Measurements from ENCODE around the gene ADAMTS17.

Gene ADAMTS17

DNA sequence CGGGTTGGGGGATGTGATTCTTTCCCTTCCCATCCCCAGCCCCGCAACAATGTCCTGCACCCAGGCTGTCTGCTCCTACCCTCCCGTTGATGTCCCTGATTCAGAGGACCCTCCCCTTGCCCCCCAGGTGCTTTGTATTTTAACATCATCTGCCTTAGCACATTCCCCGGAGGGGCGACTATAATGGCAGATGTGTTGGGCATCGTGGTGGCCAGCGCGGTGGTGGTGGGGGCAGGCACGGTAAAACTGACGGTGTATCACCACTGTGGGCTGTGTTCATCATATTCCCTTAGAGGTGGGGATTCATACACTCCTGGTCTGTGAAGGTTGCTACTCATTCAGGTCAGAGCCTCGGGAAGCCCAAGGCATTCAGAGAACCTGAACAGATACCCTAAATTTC lies 173.0 kb downstream of the ADAMTS17 start:
- no peak for TF ChIP-seq CTCF (IDR thresholded peaks at IDR 0.05; ENCODE audit: borderline replicate concordance, insufficient read depth, low read depth, low read length)
- no peak overlapping the region for H3K4me3 ChIP-seq (ENCODE audit: low read depth, low read length)

GRCh38 chr15:100167884-100168375 lies 173.8 kb downstream of the ADAMTS17 start:
- H3K4me3 ChIP-seq (ENCODE audit: low read depth, low read length), result no peak overlapping the region
- no peak for TF ChIP-seq CTCF (IDR thresholded peaks at IDR 0.05; ENCODE audit: borderline replicate concordance, insufficient read depth, low read depth, low read length)

DNA sequence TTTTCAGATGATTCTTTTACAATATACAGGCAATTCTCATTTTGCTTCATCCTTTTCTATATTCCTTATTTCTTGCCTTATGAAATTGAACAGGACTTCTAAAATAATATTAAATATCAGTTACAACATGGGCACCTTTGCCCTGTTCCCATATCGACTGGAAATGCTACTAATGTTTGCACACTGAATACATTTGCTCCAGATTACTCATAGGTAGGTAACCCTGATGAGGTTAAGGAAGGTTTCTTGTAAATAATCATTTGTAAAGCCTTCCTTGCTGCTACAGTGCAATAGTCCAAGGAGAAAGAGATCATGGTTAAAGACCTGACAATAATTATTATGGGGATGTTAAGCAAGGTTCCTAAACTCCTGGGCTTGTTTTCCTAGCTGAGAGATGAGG lies 175.5 kb downstream of the ADAMTS17 start:
- no peak for TF ChIP-seq CTCF (IDR thresholded peaks at IDR 0.05; ENCODE audit: borderline replicate concordance, insufficient read depth, low read depth, low read length)
- H3K4me3 ChIP-seq (ENCODE audit: low read depth, low read length), result no peak overlapping the region

DNA sequence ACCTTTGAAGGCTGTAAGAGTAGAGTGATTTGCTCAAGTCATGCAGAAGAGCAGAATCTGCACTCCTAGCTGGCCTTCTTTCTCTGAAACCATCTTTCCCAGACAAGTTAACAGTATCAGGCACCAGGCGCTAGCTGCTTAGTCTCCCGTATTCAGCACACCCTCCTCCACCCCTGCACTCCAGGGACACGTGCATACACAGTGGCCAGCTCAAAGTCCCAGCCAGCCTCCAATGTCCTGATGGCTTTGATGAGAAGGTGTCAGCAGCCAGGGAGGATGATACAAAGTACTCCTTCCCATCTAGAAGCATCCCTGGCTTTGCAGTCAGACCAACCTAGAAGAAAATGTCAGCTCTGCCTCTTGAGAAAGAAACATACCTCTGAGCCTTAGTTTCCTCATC lies 177.8 kb downstream of the ADAMTS17 start:
- H3K4me3 ChIP-seq (ENCODE audit: low read depth, low read length), result no peak overlapping the region
- TF ChIP-seq CTCF (IDR thresholded peaks at IDR 0.05; ENCODE audit: borderline replicate concordance, insufficient read depth, low read depth, low read length), result no peak

DNA sequence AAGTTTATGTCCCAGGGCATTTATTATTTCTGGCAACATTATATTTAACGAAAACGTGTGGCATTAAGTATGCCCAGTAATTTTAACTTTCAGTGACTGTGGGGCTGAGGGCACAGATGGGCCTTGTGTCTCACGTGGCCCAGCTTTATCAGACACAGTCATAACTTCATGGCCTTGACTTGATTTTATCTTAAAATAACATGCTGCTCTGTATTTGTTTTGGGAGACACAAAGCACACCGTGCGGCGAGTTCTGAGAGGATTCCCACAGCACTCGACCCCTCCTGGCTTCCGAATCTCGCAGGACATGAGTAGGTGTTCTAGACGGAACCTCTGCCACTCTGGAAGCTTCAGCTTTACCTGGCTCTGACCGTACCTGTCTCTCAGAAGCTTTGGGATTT lies 180.8 kb downstream of the ADAMTS17 start:
- no peak for TF ChIP-seq CTCF (IDR thresholded peaks at IDR 0.05; ENCODE audit: borderline replicate concordance, insufficient read depth, low read depth, low read length)
- H3K4me3 ChIP-seq (ENCODE audit: low read depth, low read length), result no peak overlapping the region

GRCh38 chr15:100159436-100159835 lies 182.3 kb downstream of the ADAMTS17 start:
- H3K4me3 ChIP-seq (ENCODE audit: low read depth, low read length), result no peak overlapping the region
- TF ChIP-seq CTCF (IDR thresholded peaks at IDR 0.05; ENCODE audit: borderline replicate concordance, insufficient read depth, low read depth, low read length), result no peak

DNA sequence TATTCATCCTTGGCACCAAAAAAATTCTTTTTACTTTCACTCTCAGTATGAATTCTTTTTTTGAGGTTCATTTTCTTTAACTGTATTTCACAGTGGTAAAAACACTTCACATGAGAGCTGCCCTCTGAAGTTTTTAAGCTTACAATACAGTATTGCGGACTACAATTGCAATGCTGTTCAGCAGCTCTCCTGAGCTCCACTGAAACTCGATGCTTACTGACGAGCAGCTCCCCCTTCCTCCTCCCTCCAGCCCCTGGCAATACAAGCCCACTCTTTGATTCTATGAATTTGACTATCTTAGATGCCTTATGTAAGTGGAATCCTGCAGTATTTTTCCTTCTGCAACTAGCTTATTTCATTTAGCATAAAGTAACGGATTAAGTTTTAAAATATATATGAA lies 183.4 kb downstream of the ADAMTS17 start:
- H3K4me3 ChIP-seq (ENCODE audit: low read depth, low read length), result no peak overlapping the region
- TF ChIP-seq CTCF (IDR thresholded peaks at IDR 0.05; ENCODE audit: borderline replicate concordance, insufficient read depth, low read depth, low read length), result no peak

Data from GM12875 (cell line).